ENCODE data around the gene CHMP1A. TPM values are rescaled to one million over a fixed set of nuclear protein-coding genes. Genes with fewer than 3 reads are reported as not detected.

The CHMP1A gene
- total RNA-seq, 4 donors from 2014 or later: 53.4 to 105 (median 78.8) TPM

DNA sequence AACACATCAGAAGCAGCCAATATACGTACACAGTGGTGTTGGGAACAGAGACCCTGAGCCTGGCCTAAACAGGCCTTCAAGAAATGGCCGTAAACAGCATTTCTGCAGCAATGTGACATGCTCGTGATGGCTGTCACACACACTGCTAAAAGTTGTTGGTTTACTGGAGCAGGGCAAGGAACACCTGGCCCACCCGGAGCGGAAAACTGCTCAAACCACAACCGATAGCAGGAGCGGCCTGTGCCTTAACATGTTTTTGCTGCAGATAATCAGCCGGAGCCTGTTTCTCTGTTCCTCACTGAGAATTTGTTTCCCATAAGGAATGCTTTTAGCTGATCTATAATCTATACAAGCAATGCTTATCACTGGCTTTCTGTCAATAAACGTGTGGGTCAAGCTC is 50.1 kb downstream of the CHMP1A start:
- ATAC-seq (no peak), DNase-seq (no peak)
- in situ Hi-C loops (cut with MboI; ENCODE audit: low sequenced_read_pairs in 4 of 4): no loop called here
- Histone ChIP-seq H3K4me1 (no peaks in the 10 kb centered on the region), H3K27me3 (peaks cover 5 to 20% (median 9%) of the 10 kb centered on the region in 3 donors), H3K36me3 (no peaks in the 10 kb centered on the region), H3K27ac (no peak overlapping the region), H3K4me3 (no peak overlapping the region), H3K9me3 (no peaks in the 10 kb centered on the region)
- TF ChIP-seq CTCF (IDR thresholded peaks at IDR 0.05 in 4 of 5, conservative IDR thresholded peaks at IDR 0.05 in 1 of 5) (no peak), POLR2A (IDR thresholded peaks at IDR 0.05) (no peak)
- intact Hi-C loops (cut with DNase I; ENCODE audit: low total_unique reads): no loop called here

DNA sequence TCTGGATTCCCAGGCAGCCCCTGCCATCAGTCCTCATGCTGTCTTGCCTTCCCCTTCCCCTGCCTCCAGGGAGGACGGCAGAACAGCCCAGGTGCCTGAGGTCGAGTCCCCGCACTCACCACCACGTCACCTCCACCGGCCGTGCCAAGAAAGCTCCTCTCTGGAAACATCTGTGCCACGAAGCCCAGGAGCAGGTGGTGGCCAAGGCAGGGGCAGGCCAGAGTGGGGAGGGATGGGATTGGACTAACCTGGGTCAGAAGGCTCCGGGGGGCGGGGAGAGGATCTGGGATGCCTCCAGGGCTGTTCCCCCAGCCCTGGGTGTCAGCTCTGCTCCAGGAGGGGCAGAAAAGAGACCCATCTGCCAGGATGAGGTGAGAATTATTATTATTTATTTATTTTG is 51.5 kb downstream of the CHMP1A start:
- in situ Hi-C loops (cut with MboI; ENCODE audit: low sequenced_read_pairs in 4 of 4): no loop called here
- intact Hi-C loops (cut with DNase I; ENCODE audit: low total_unique reads): no loop called here
- no peak for ATAC-seq

DNA sequence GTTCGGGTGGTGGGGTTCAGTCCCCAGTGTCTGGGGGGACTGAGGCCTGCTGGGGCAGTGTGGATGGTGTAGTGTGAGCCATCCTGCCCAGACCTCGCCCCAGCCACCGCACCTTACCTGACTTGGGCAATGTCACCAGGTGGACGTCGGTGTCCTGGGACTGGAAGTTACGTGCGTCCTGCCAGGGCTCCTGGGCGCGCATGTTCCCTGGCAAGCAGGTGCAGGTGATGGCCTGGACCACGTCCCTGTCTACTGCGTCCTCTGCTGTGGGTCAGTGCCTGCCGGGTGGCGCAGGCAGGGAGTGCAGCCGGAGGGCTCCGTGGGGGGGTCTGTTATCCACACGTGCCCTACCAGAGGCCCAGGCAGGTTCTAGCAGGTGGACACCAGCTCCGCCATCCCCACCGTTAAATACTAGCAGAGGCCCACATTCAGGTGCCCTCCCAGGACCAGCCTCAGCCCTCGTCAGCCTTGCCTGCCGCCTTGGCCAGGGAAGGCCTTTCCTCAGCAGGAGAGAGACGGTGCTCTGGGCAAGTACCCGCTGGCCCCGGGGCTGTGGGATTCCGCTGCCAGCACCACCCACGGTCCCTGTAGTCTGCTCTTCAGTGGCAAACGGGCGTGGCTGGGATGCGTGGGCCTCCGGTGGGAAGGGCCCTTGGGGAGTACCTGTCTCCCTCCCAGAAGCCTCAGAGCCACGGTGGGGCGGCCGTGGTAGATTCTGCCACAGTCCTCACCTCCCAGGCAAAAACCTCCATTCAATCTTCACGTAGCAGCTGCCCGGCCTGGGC is 52.1 kb downstream of the CHMP1A start:
- no peak for DNase-seq
- in situ Hi-C loops (cut with MboI; ENCODE audit: low sequenced_read_pairs in 4 of 4): no loop called here

More for the DNA sequence above, 51.5 kb downstream of the CHMP1A start:
- H3K4me1 ChIP-seq: no peaks in the 10 kb centered on the region
- H3K27ac ChIP-seq: no peak overlapping the region
- H3K9me3 ChIP-seq: no peaks in the 10 kb centered on the region
- H3K27me3 ChIP-seq: peaks cover 2 to 27% (median 10%) of the 10 kb centered on the region in 3 donors
- no peak overlapping the region for H3K4me3 ChIP-seq
- no peaks in the 10 kb centered on the region for H3K36me3 ChIP-seq
- no peak for TF ChIP-seq CTCF (IDR thresholded peaks at IDR 0.05 in 4 of 5, conservative IDR thresholded peaks at IDR 0.05 in 1 of 5)
- no peak for TF ChIP-seq POLR2A (IDR thresholded peaks at IDR 0.05)
- DNase-seq: no peak

DNA sequence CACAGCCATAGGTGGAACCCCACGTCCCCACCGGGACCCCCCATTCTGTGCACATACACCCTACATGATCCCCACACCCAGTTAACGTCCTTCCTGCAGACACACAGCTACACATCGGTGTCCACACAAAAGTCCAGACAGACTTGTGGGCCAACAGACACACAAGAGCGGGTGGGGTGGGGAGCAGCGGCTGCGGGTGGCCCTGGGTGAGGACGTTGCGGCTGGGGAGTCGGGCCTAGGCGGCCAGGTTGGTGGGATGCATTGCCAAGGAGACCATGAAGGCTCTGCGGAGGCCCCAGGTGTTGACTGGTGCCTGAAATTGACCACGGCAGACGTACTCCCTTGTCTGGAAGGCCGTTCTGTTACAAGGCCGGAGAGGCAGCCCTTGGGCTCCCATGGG is 52.7 kb downstream of the CHMP1A start:
- Histone ChIP-seq H3K36me3 (no peaks in the 10 kb centered on the region), H3K4me1 (no peaks in the 10 kb centered on the region), H3K27ac (no peak overlapping the region), H3K9me3 (no peaks in the 10 kb centered on the region), H3K4me3 (no peak overlapping the region), H3K27me3 (peaks cover 2 to 27% (median 10%) of the 10 kb centered on the region in 3 donors)
- TF ChIP-seq POLR2A (IDR thresholded peaks at IDR 0.05) (no peak), CTCF (IDR thresholded peaks at IDR 0.05 in 4 of 5, conservative IDR thresholded peaks at IDR 0.05 in 1 of 5) (no peak)
- intact Hi-C loops (cut with DNase I; ENCODE audit: low total_unique reads) (no loop called here), in situ Hi-C loops (cut with MboI; ENCODE audit: low sequenced_read_pairs in 4 of 4) (no loop called here)
- DNase-seq: no peak
- no peak for ATAC-seq

More for the DNA sequence above, 52.1 kb downstream of the CHMP1A start:
- ATAC-seq: no peak
- Histone ChIP-seq H3K36me3 (no peaks in the 10 kb centered on the region), H3K4me1 (no peaks in the 10 kb centered on the region), H3K27ac (no peak overlapping the region), H3K4me3 (no peak overlapping the region), H3K27me3 (peaks cover 2 to 27% (median 10%) of the 10 kb centered on the region in 3 donors), H3K9me3 (no peaks in the 10 kb centered on the region)
- TF ChIP-seq POLR2A (IDR thresholded peaks at IDR 0.05): no peak
- TF ChIP-seq CTCF (IDR thresholded peaks at IDR 0.05 in 4 of 5, conservative IDR thresholded peaks at IDR 0.05 in 1 of 5): no peak
- intact Hi-C loops (cut with DNase I; ENCODE audit: low total_unique reads): no loop called here

Measured in gastrocnemius medialis (tissue), 4 donors.